HL-60 (cell line): ENCODE results near the gene TTC23L.

Source experiments
- DNase-seq, 2 experiments: peaks; one replicate each; pipeline ENCODE4 v3.0.0-alpha.2; 2010 to 2020; ENCODE audit warnings: low read depth in 1 of 2, low spot score in 1 of 2
- H3K27ac ChIP-seq: fragments of 250-450 bp; sonication (Bioruptor Pico); replicated peaks from 2 replicates; pipeline ENCODE4 v1.5.1; 2020; ENCODE audit warnings: mild to moderate bottlenecking, moderate library complexity
- H3K27me3 ChIP-seq: fragments of 250-450 bp; sonication (Bioruptor Pico); 2 replicates; pipeline ENCODE4 v1.5.1; 2021; ENCODE audit warnings: mild to moderate bottlenecking, moderate library complexity; ENCODE audit not compliant: insufficient read depth, poor library complexity, severe bottlenecking
- H3K4me3 ChIP-seq: replicated peaks from 2 replicates; pipeline ENCODE4 v1.5.1; 2011; ENCODE audit warnings: mild to moderate bottlenecking, control low read depth, low read length; ENCODE audit not compliant: insufficient read depth
- CTCF ChIP-seq: IDR thresholded peaks from one replicate; pipeline ENCODE4 v1.5.1; 2011; ENCODE audit warnings: low read length, control low read depth, inconsistent platforms; ENCODE audit not compliant: insufficient read depth
- GABPA ChIP-seq: IDR thresholded peaks from 2 replicates; pipeline ENCODE4 v1.6.1; 2012; ENCODE audit warnings: low read depth
- POLR2AphosphoS5 ChIP-seq: IDR thresholded peaks from 2 replicates; pipeline ENCODE4 v1.6.1; 2012; ENCODE audit warnings: low read depth
- REST ChIP-seq: IDR thresholded peaks from 2 replicates; pipeline ENCODE4 v1.6.1; 2012; ENCODE audit warnings: low read depth; ENCODE audit not compliant: insufficient replicate concordance
- SPI1 ChIP-seq: IDR thresholded peaks from 2 replicates; pipeline ENCODE4 v1.6.1; 2012; ENCODE audit warnings: low read depth, mild to moderate bottlenecking, borderline replicate concordance

The TTC23L gene

GRCh38 chr5:34899066-34899465 is 60.1 kb downstream of the TTC23L start:
- Histone ChIP-seq H3K27ac (no peak overlapping the region), H3K4me3 (no peak overlapping the region), H3K27me3 (no peaks in the 10 kb centered on the region)
- TF ChIP-seq CTCF (no peak), SPI1 (no peak), GABPA (no peak), POLR2AphosphoS5 (no peak)
- DNase-seq: no peak

GRCh38 chr5:34900652-34901051 is 61.7 kb downstream of the TTC23L start:
- no peak overlapping the region for H3K27ac ChIP-seq
- H3K4me3 ChIP-seq: no peak overlapping the region
- TF ChIP-seq REST (no peak), GABPA (no peak), POLR2AphosphoS5 (no peak), SPI1 (no peak), CTCF (no peak)
- no peak for DNase-seq
- no peaks in the 10 kb centered on the region for H3K27me3 ChIP-seq

- no peaks in the 10 kb centered on the region for H3K27me3 ChIP-seq
- no peak overlapping the region for H3K4me3 ChIP-seq
- no peak for DNase-seq
- H3K27ac ChIP-seq: no peak overlapping the region
- TF ChIP-seq CTCF: no peak
- TF ChIP-seq GABPA: no peak
- no peak for TF ChIP-seq REST
- no peak for TF ChIP-seq POLR2AphosphoS5
- no peak for TF ChIP-seq SPI1
Measured at GRCh38 chr5:34903260-34903659, 64.3 kb downstream of the TTC23L start.

- TF ChIP-seq GABPA (no peak), POLR2AphosphoS5 (no peak), CTCF (no peak), REST (no peak), SPI1 (no peak)
- no peak for DNase-seq
- Histone ChIP-seq H3K27me3 (no peaks in the 10 kb centered on the region), H3K4me3 (no peak overlapping the region), H3K27ac (no peak overlapping the region)
Measured at GRCh38 chr5:34905564-34905963, 66.6 kb downstream of the TTC23L start.
